Measurements from ENCODE around the gene ANKRD55.
"Not testable (repeated sequence)": the region's sequence is repeated elsewhere in the genome, so short reads cannot be mapped to it uniquely, and the experiment has no call there.

ANKRD55 gene

DNA sequence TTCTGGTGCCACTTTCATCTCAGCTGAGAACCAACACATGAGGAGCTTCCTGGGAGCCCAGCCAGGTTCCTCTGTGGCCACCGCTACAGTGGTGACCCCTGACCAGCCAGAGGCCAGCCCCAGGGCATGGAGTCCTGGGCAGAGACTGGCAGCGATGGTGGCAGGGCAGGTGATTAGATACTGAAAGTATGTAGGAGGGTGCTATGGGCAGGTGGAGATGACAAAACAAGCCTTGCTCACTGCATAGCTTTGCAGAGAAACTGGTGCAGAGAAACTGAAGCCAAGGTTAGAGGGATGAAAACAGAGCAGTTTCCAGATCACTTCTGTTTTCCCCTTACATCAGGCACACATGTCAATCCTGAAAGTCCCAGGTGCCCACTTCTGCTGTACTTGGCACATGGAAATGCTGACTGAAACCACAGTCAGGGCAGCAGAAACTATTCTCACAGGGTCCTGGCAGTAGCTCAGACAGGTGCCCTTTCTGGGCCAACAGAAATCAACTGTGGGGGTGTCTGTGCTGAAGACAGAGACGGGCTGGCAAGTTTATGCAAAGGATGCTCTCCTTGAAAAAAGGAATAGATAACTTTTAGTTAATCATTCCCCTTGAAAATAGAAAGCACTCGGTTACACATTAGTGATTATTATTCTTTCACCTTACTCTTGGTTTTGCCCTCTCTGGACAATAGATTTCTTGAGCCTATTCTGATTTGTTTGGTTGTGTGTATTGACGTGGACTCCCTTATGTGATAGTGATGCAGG is 90.3 kb downstream of the ANKRD55 start:
- DNase-seq: no peak

DNA sequence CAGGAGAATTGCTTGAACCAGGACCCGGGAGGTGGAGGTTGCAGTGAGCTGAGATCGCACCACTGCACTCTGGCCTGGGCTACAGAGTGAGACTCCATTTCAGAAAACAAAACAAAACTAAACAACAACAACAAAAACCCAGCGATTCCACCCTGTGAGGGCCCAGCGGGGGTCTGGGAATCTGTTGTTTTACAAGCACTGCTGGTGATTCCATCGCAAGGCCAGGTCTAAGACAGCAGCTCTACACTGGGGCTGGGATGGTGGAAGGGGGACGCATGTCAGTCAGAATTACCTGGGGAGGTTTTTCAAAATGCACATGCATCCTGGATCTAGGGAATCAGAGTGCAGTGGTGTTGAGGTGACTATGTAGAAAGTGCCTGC is 90.9 kb downstream of the ANKRD55 start:
- no peak for DNase-seq

DNA sequence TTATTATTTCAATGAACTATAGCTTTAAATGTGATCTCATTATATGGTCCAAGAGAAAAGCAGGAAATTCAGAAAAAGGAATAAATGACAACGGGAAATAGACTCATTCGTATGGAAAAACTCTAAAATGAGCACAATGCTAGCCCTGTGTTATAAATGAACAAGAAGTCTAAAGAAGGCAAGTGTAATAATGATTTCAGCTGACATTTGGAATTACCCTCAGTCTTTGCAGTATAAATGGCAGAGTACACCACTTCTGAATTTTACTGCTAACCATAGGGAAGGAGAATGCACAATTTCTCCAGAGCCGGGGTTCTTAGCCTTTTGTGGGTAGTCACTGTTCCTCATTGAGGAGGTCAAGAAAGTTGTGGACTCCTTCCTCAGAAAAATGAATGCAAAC is 93.1 kb downstream of the ANKRD55 start:
- DNase-seq: peak; percentile 58

DNA sequence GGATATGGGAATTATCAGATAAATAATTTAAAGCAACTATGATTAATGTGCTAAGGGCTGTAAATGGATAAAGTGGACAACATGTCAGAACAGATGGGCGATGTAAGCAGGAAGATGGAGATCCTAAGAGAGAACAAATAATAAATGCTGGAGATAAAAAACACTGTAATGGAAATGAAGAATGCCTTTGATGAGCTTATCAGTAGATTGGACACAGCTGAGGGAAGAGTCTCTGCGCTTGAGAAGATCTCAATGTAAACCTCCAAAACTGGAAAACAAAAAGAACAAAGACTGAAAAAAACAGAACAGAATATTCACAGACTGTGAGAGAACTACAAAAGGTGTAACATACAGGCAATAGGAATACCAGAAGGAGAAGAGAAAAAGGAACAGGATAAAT is 102.5 kb downstream of the ANKRD55 start:
- no peak for DNase-seq

DNA sequence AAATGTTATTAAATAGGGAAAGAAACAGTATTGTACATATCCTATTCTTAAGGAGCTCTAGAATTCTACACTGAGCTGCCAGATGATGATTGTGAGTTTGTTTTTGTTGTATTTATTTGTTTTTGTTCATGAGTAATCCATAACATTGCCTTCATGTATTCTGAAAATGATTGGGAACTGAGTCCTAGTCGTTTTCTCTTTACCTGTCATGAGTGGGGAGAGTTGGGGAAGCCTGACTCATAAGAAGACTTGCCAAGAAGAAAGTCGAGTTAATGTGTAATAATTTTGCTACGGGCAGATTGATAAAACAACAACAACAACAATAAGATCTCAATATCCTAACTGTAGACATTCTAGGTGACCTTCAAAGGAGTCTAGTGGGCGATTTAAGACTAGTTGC is 103.8 kb downstream of the ANKRD55 start:
- DNase-seq: no peak

DNA sequence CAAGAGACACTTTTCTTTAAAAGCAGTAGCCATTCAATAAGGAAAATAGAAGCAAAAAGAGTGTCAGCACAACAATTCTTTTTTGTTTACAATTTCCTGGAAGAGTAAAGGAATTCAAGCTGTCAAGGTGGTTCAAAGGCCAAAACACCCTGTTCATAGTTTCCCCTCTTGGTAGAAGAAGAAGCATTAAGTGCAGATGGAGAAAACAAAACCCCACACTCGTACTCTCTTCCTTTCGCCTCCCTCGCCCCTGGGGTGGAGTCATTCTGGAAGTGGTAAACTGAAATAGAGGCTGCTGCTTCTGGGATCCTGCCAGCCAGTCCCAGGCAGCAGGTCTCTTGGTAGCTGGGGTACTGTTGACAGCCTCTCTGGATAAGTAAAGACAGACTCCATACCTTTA is 105.0 kb downstream of the ANKRD55 start:
- no peak for DNase-seq

DNA sequence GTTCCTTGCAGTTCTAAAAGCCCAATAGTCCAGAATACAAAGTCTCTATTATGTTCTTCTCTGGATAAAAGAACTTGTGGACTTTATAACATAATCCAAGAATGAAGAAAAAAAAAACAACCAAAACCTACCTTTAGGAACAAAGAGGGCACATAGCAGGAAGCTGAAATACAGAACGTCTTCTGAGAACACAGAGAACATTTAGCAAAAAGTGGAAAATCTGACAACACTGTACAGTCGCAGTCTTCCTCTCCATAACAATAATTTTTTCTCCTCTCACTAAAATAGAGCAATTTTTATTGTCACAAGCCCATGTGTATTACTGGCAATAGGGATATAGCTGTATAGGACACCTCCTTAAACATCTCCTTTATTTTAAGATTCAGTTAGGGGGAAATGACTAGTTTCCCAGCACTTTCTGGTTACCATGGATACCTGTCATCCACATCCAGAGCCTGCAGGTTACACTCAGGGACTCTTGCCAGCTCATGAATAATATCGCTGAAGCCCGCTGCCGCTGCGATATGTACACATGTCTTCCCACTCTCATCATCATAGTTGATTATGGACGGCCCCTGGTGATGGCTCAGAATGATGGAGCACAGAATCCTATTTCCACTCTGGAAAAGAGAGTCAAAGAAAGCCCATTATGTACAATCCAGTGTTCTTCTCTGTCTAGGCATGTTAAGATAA is 106.5 kb downstream of the ANKRD55 start:
- DNase-seq: no peak

DNA sequence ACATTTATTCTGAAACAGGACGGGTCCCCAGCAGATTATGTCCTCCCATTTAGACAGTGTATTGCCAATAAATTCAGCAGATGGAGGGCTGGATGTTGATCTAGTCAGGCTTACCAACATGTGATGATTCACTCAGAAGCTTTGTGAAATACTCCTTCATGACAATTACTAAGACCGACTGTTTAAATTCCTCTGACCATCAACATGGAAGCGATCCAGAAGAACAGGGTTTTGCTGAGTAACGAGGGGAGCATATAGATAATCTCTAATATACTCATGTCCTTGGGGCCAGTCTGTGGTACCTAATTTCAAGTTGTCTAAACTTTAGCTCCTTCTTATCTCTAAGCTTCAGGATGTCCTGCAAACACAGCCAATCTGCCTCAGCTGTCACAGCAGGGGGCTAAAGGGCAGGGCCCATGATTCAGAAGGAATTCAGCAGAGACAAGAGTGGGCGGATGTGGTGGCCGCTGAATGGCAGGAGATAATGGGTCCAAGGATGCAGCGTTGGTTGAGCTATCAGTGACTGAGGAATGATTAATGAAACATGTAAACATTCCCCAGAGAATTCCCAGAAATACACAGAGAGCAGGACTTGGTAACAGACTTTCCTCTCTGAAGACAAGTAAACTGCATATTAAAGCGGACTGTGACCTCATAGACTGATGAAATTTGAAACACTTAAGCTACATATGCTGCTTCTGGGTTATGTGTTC is 109.4 kb downstream of the ANKRD55 start:
- peak; percentile 71 for DNase-seq

DNA sequence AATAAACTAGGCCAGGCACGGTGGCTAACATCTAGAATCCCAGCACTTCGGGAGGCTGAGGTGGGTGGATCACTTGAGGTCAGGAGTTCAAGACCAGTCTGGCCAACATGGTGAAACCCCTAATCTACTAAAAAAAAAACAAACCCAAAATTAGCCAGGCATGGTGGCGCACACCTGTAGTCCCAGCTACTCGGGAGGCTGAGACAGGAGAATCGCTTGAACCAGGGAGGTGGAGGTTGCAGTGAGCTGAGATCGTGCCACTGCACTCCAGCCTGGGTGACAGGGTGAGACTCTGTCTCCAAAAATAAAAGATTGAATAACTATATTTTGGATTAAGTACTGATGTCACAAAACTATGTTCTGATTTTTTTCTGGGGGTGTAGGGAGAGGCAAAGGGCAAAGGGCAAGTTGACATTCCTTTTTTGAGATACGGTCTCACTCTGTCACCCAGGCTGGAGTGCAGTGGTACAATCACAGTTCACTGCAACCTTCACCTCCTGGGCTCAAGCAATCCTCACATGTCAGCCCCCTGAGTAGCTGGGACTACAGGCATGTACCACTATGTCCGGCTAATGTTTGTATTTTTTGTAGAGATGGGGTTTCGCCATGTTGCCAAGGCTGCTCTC is 110.7 kb downstream of the ANKRD55 start:
- DNase-seq: not testable (repeated sequence)

DNA sequence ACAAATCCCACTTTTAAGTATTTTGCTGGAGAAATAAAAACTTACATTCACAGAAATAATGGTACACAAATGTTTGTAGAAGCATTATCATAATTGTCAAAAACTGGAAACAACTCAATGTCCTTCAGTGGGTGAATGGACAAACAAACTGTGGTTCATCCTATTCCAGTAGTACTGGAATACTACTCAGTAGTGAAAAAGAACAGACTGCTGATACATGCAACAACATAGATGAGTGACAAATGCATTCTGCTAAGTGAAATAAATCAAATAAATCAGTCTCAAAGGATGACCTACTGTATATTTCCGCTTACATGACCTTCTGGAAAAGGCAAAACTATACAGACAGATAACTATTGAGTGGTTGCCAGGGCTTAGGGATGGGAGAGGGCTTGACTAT is 114.1 kb downstream of the ANKRD55 start:
- no peak for DNase-seq

DNA sequence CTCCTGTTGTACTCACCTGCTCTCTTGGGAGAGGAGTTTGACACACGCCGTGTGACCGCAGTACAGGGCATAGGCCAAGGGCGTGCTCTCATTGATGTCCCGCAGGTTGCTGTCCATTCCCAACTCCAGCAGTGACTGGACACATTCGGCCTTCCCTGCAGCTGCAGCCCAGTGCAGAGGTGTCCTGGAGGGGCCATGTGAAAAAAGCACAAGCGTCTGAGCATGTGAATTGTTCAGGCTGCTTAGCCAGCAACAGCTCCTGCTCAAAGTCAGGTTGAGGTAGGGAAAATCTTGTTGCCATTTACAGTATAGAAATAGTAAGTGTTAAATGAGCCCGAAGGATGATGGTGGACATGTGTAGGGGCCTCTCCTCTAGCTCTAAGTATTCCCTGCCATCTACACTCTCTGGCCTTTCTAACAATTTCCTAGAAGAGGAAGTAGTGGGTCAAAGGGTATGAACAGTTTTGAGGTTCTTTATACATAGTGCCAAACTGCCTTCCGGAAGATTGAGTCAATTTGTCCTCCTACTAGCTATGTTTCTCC is 116.5 kb downstream of the ANKRD55 start:
- peak; percentile 50 for DNase-seq

DNA sequence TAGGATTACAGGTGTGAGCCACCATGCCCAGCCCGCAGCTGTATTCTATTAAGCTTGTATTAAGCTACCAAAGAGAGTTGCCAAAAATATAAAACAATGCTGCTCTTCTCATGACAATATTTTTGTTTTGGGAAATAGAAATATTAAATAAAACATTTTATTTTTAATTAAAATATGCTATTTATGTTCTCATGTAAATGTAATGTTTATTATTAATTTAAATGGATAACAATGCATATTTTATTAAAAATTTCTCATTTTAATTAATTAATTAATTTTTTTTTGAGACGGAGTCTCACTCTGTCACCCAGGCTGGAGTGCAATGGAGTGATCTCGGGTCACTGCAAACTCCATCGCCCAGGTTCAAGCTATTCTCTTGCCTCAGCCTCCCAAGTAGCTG is 117.5 kb downstream of the ANKRD55 start:
- no peak for DNase-seq

DNA sequence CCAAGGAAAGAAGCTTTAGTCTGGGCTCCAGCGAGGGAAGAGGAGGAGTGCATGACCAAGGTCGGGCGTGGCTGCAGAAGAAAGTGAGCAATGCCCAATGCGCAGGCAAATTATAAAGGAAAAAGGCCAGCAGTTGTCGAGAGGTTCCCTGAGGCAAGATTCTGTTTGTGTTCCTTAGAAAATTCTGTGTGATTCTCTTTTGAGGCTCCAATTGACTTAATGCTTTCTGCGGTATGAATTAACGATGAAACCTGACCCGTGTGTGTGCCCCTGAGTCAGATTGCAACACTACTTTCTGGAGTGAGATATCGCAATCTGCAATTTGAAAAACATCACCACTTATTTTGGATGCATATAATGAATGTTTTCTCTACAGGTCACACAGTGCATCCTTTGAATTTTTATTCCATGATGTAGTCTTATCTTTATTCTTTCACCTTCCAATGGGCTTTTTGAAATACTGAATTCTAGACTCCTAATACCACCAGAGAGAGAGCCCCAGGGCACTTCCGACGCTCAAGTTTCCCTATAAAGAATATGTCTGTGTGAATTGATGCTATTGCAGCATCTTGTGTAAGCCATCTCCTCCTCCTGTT is 120.5 kb downstream of the ANKRD55 start:
- no peak for DNase-seq

DNA sequence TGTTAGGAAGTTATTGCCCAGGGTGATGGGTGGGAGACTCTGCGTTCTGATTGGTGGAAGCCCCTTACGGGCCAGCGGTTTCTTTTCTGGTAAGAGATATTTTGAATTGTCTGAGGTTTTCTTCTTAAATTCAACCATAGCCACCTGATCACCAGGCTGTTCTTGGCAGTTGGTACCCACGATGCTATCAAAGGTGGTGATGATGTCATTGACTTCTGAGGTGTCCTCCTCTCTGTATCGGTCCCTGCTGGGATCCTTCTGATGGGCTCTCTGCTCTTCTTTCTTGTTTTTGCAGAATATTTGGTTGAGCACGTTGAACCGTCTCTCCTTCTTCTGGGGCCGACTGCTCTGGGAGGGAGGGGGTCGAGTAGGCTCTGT is 121.7 kb downstream of the ANKRD55 start:
- no peak for DNase-seq

DNA sequence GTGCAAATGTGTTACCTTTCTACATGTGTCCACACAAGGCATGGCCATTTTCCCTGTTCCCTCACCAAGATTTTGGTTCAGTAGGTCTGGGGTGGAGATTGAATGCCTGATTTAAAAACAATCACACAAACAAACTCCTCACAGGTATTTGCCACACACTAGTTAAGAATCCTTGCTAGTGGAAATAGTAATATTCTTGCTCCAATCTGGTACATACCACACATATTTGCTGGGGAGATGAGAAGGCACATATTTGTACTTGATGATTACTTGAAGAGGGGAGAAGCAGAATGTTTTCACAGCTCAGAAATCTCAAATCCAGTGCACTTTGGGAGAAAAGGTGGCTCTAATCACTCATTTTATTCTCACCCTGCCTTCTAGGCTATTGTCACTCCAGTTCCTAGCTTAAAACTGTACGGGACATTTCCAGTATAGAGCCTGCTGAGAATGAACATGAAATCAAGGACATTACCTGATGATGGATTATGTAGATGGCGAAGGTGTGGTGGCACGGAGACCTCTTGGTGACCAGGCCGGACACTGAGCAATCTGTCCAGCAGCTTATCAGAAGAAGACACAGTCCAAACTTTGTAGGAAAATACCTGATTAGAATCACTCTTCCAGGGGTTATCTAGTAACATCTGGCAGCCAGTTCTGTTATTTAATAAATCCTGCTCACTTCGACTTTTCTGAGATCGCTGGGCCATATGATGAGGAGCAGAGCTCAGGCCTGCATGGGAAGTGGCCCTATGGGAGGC is 122.3 kb downstream of the ANKRD55 start:
- no peak for DNase-seq

DNA sequence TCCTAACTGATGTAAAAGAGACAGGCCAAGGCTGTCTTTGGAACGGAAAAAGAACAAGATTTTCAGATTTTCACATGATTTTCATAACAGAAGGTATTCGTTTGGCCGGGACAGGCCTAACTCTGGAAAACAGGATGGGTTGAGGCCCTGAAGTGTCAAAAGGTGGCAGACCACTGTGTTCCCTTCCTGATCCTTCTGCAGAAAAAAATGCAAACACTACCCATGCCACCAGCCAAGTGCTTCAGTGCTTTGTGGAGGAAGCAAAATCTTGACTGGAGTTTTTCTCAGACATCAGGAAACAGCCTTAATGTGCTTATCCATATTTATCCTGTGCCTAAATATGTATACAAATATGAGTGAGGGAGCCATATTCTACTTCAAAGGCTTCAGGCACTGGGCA is 124.9 kb downstream of the ANKRD55 start:
- DNase-seq: no peak

DNA sequence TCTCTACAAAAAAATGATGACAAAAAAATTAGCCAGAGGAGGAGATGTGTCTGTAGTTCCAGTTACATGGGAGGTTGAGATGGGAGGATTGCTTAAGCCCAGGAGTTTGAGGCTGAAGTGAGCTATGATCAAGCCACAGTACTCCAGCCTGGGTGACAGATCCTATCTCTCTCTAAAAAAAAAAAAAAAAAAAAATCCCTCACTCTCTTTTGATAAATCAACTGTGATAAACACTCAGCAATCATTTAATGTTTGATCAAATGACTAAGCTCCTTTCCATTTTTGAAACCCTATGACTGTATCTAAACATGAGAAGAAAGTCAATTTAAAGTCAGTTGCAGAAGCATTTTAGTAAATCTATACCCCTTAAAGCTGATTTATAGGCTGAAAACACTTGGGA is 126.3 kb downstream of the ANKRD55 start:
- DNase-seq: no peak

DNA sequence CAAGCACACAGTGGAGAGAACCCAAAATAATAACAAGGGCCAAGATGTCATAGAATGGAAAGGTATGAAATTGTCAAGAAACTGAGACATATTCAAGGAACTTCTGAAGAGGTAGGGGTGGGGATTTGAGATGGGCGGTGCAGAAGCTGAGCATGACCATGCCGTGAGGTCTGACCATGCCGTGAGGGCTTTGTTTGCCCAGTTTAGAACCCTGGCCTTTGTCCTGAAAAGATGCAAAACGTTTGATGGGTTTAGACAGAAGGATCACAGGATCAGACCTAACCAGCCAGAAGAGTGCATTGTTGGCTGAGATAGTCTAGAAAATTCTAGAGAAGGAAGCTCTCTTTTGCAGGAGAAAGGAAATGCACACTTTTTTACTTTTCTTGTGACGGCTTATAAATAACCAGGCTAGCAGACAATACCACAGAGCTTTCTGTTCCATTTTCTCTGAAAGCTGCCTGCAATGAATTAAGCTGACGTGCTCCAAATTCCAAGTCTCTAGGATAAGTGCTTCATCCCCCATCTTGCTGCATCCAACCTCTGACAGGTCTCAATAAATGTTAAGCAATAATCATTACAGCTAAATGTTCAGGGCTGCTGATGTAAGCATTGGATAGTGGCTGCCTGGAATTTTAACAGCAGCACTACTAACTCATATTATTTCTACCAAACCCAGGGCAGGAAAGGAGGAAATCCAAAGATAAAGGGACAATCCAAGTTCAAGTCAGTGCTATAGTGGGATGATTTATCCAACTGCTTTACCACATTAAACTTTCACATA is 127.4 kb downstream of the ANKRD55 start:
- no peak for DNase-seq

DNA sequence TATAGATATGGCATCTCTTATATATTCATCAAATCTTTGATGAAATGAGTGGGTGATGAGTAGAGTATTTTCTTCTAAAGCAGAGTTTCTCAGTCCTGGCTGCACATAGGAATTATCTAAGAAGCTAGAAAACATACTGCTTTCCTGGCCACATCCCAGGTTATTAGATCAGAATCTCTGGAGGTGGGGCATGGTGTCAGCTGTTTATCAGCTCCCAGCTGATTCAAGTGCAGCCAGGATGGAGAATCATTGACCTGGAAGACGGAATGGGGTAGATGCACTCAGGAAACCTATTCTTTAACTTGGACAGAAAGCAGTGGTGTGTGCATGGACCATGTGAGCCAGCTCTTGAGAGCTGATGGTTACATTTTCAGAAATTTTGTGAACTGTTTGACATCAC is 130.2 kb downstream of the ANKRD55 start:
- DNase-seq: no peak

DNA sequence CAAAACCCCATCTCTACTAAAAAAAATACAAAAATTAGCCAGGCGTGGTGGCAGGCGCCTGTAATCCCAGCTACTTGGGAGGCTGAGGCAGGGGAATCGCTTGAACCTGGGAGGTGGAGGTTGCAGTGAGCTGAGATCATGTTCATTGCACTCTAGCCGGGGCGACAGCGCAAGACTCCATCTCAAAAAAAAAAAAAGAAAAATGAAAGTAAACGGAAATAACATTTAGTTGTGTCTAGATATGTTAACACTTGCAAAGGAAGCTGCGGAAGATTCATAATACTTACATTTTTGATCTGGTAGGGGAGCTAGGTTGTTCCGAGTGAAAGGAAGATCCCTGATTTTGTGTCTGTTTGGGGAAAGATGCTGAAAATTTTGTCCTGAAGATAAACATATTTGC is 130.9 kb downstream of the ANKRD55 start:
- not testable (repeated sequence) for DNase-seq

DNA sequence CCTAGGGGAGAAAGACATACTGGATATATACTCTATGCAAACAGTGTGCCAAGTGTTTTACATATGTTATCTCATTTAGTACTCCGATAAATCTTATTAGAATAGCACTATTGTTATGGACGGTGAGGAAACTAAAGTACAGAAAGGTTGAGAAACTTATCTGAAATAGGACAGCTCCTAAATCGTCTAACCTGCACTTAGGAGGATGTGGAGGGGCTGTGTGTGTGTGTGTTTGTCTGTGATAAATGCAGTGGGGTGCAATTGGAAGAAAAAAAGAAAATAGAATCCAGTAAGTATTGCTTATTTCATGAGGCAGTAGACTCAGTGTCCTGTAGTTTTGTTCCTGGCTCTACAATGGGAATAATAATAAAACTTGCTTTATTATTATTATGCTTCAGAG is 131.9 kb downstream of the ANKRD55 start:
- DNase-seq: no peak

Measured in suppressor macrophage treated with lipopolysaccharide for 4 hours (primary cell).